ENCODE data around the gene ACTR10. TPM values are rescaled to one million over a fixed set of nuclear protein-coding genes. Genes with fewer than 3 reads are reported as not detected.
A peak's percentile ranks its signal among the peaks of the same experiment; 100 is the strongest.

Gene ACTR10
- total RNA-seq, 4 donors from 2014 or later = 47.2 to 72.0 (median 59.0) TPM

- 27 to 36% methylated on average over 16 of the region's 16 CpGs for WGBS, 2 donors
- intact Hi-C loops (cut with DNase I; ENCODE audit: low total_unique reads) = no loop called here
- no peak for DNase-seq (ENCODE audit: low spot score in 2 of 2)
- no peak for TF ChIP-seq POLR2A (IDR thresholded peaks at IDR 0.05)
- TF ChIP-seq CTCF (IDR thresholded peaks at IDR 0.05) = no peak
- H3K4me3 ChIP-seq (ENCODE audit: low read depth, poor library complexity, severe bottlenecking) = no peak overlapping the region
Observed at GRCh38 chr14:58238252-58239243, 38.6 kb downstream of the ACTR10 start.

GRCh38 chr14:58239244-58240195 lies 39.6 kb downstream of the ACTR10 start:
- peak; percentile 80 to 94 for DNase-seq (ENCODE audit: low spot score in 2 of 2)
- 2 to 3% methylated on average over 23 of the region's 23 CpGs for WGBS, 2 donors
- H3K4me3 ChIP-seq (ENCODE audit: low read depth, poor library complexity, severe bottlenecking) = peak overlapping the region; percentile 51
- TF ChIP-seq POLR2A (IDR thresholded peaks at IDR 0.05) (no peak), CTCF (IDR thresholded peaks at IDR 0.05) (no peak)
- intact Hi-C loops (cut with DNase I; ENCODE audit: low total_unique reads) = no loop called here

- WGBS, 2 donors = 1% methylated on average over 16 of the region's 16 CpGs
- peak overlapping the region; percentile 40 for H3K4me3 ChIP-seq (ENCODE audit: low read depth, poor library complexity, severe bottlenecking)
- peak in 1 of 2 donors; percentile 37 for DNase-seq (ENCODE audit: low spot score in 2 of 2)
- intact Hi-C loops (cut with DNase I; ENCODE audit: low total_unique reads) = no loop called here
- no peak for TF ChIP-seq CTCF (IDR thresholded peaks at IDR 0.05)
- no peak for TF ChIP-seq POLR2A (IDR thresholded peaks at IDR 0.05)
Observed at GRCh38 chr14:58243790-58244555, 44.0 kb downstream of the ACTR10 start.

GRCh38 chr14:58244556-58245387 lies 44.8 kb downstream of the ACTR10 start, which contains the start of gene PSMA3:
PSMA3 (plus strand) TSS chr14:58244843; CDS start chr14:58244921, 78 bp downstream.
- peak within 1 kb of the TSS; percentile 94 for H3K4me3 ChIP-seq (ENCODE audit: low read depth, poor library complexity, severe bottlenecking)
- intact Hi-C loops (cut with DNase I; ENCODE audit: low total_unique reads) = no loop called here
- TF ChIP-seq POLR2A (IDR thresholded peaks at IDR 0.05) (peak in 1 of 2 donors; percentile 65), CTCF (IDR thresholded peaks at IDR 0.05) (no peak)
- 0 to 1% methylated on average over 42 to 48 of the region's 50 CpGs for WGBS, 2 donors
- DNase-seq (ENCODE audit: low spot score in 2 of 2) = peak; percentile 98 to 99
